Measurements from ENCODE around the gene GUCY1A2. TPM values are rescaled to one million over a fixed set of nuclear protein-coding genes. Genes with fewer than 3 reads are reported as not detected.

Gene GUCY1A2
- total RNA-seq, 6 experiments from 2014 or later, result 1.1 to 4.9 (median 2.5) TPM

GRCh38 chr11:106644824-106645223 lies 373.5 kb downstream of the GUCY1A2 start:
- Histone ChIP-seq H3K4me1 (no peaks in the 10 kb centered on the region), H3K27me3 (no peaks in the 10 kb centered on the region), H3K27ac (no peak overlapping the region), H3K4me3 (no peak overlapping the region), H3K36me3 (no peaks in the 10 kb centered on the region), H3K9me3 (no peaks in the 10 kb centered on the region)
- DNase-seq (no peak), ATAC-seq (no peak)
- intact Hi-C loops (cut with DNase I), result no loop called here
- TF ChIP-seq CTCF (IDR thresholded peaks at IDR 0.05), result no peak
- TF ChIP-seq POLR2A (IDR thresholded peaks at IDR 0.05), result no peak
- 50% methylated on average over 1 of the region's 1 CpG for WGBS (ENCODE audit: insufficient coverage, low coverage, low lambda C conversion rate, missing lambda C conversion rate)

- no peaks in the 10 kb centered on the region for H3K9me3 ChIP-seq
- no peak overlapping the region for H3K27ac ChIP-seq
- ATAC-seq (no peak), DNase-seq (no peak)
- no peaks in the 10 kb centered on the region for H3K4me1 ChIP-seq
- intact Hi-C loops (cut with DNase I), result no loop called here
- H3K36me3 ChIP-seq, result no peaks in the 10 kb centered on the region
- TF ChIP-seq CTCF (IDR thresholded peaks at IDR 0.05), result no peak
- no peak for TF ChIP-seq POLR2A (IDR thresholded peaks at IDR 0.05)
- 40% methylated on average over 1 of the region's 1 CpG for WGBS (ENCODE audit: insufficient coverage, low coverage, low lambda C conversion rate, missing lambda C conversion rate)
- H3K4me3 ChIP-seq, result no peak overlapping the region
- H3K27me3 ChIP-seq, result no peaks in the 10 kb centered on the region
Observed at GRCh38 chr11:106642331-106642730, 375.9 kb downstream of the GUCY1A2 start.

DNA sequence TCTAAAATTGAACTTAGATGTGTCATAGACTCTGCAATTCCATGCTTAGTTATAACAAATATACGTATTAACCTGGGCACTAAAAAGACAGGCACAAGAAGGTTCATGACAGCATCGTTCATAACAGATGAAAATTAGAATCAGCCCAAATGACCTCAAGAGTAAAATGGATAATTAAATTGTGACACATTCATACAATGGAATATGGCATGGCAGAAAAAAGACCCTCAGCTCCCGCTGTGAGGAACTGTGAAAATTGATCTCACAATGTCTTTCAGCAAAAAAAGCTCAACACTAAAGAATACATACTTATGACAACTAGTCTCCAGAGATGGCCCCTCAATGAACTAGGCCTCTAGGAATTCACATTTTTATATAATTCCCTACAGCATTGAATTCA lies 386.0 kb downstream of the GUCY1A2 start:
- intact Hi-C loops (cut with DNase I), result no loop called here
- no peak for DNase-seq
- ATAC-seq, result no peak

DNA sequence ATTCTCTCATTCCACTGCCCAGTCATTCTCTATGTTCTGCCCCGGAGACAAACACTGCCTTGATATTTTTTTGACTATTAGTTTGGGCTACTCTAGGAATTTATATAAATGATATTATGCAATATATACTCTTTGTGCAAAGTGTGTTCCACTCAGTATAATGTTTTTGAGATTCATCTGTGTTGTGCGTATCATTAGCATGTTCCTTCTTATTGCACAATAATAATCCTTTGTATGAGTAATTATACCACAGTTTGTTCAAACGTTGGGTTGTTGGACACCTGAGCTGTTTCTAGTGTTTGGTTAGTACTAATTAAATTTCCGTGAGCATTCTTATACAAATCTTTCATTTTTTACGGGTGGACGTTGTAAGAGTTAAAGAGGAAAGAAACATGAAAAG lies 390.6 kb downstream of the GUCY1A2 start:
- intact Hi-C loops (cut with DNase I), result no loop called here
- Histone ChIP-seq H3K27me3 (no peaks in the 10 kb centered on the region), H3K9me3 (no peaks in the 10 kb centered on the region), H3K27ac (no peak overlapping the region), H3K4me1 (no peaks in the 10 kb centered on the region), H3K4me3 (no peak overlapping the region), H3K36me3 (no peaks in the 10 kb centered on the region)
- no peak for DNase-seq
- 54% methylated on average over 6 of the region's 6 CpGs for WGBS (ENCODE audit: insufficient coverage, low coverage, low lambda C conversion rate, missing lambda C conversion rate)
- TF ChIP-seq CTCF (IDR thresholded peaks at IDR 0.05), result no peak
- no peak for ATAC-seq

More for the DNA sequence above, 386.0 kb downstream of the GUCY1A2 start:
- no peaks in the 10 kb centered on the region for H3K4me1 ChIP-seq
- no peak overlapping the region for H3K27ac ChIP-seq
- WGBS (ENCODE audit: insufficient coverage, low coverage, low lambda C conversion rate, missing lambda C conversion rate), result 71% methylated on average over 3 of the region's 3 CpGs
- TF ChIP-seq CTCF (IDR thresholded peaks at IDR 0.05) (no peak), POLR2A (IDR thresholded peaks at IDR 0.05) (no peak)
- H3K9me3 ChIP-seq, result no peaks in the 10 kb centered on the region
- H3K27me3 ChIP-seq, result no peaks in the 10 kb centered on the region
- H3K36me3 ChIP-seq, result no peaks in the 10 kb centered on the region
- no peak overlapping the region for H3K4me3 ChIP-seq

- Histone ChIP-seq H3K27ac (no peak overlapping the region), H3K4me3 (no peak overlapping the region), H3K4me1 (no peaks in the 10 kb centered on the region), H3K27me3 (no peaks in the 10 kb centered on the region), H3K9me3 (no peaks in the 10 kb centered on the region), H3K36me3 (no peaks in the 10 kb centered on the region)
- intact Hi-C loops (cut with DNase I), result no loop called here
- 28% methylated on average over 3 of the region's 3 CpGs for WGBS (ENCODE audit: insufficient coverage, low coverage, low lambda C conversion rate, missing lambda C conversion rate)
- TF ChIP-seq POLR2A (IDR thresholded peaks at IDR 0.05) (no peak), CTCF (IDR thresholded peaks at IDR 0.05) (no peak)
- DNase-seq (no peak), ATAC-seq (no peak)
Observed at GRCh38 chr11:106625566-106625965, 392.7 kb downstream of the GUCY1A2 start.
